Smooth muscle cell (in vitro differentiated cells): ENCODE data around the gene SPSB1. TPM values are rescaled to one million over a fixed set of nuclear protein-coding genes. Genes with fewer than 3 reads are reported as not detected.

Experiments
- DNase-seq: peaks from one replicate; lab custom pipeline; 2025; ENCODE audit not compliant: unreplicated experiment; lab: John Stamatoyannopoulos, UW
- H2AFZ ChIP-seq: fragments of 200-600 bp; sonication (generic); 2 replicates; pipeline ENCODE4 v1.6.0; 2016; ENCODE audit warnings: antibody characterized with exemption, low read depth, mild to moderate bottlenecking
- H3F3A ChIP-seq: fragments of 200-600 bp; sonication (generic); 2 replicates; pipeline ENCODE4 v1.6.0; 2017; ENCODE audit warnings: antibody characterized with exemption, low read depth
- H3K27ac ChIP-seq: fragments of 200-600 bp; sonication (generic); 2 replicates; pipeline ENCODE4 v1.5.1; 2016; ENCODE audit warnings: low read depth, mild to moderate bottlenecking
- H3K27me3 ChIP-seq: fragments of 200-600 bp; sonication (generic); 2 replicates; pipeline ENCODE4 v1.6.1; 2016; ENCODE audit warnings: low read depth, mild to moderate bottlenecking
- H3K36me3 ChIP-seq: fragments of 200-600 bp; sonication (generic); 2 replicates; pipeline ENCODE4 v1.5.1; 2016; ENCODE audit warnings: low read depth
- H3K4me1 ChIP-seq: fragments of 200-600 bp; sonication (generic); 2 replicates; pipeline ENCODE4 v1.5.1; 2016; ENCODE audit warnings: low read depth
- H3K4me2 ChIP-seq: fragments of 200-600 bp; sonication (generic); 2 replicates; pipeline ENCODE4 v1.6.0; 2016; ENCODE audit warnings: mild to moderate bottlenecking
- H3K4me3 ChIP-seq: fragments of 200-600 bp; sonication (generic); 2 replicates; pipeline ENCODE4 v1.5.1; 2016; ENCODE audit warnings: mild to moderate bottlenecking
- H3K79me2 ChIP-seq: fragments of 200-600 bp; sonication (generic); 2 replicates; pipeline ENCODE4 v1.6.0; 2016; ENCODE audit warnings: low read depth, mild to moderate bottlenecking
- H3K9ac ChIP-seq: fragments of 200-600 bp; sonication (generic); 2 replicates; pipeline ENCODE4 v1.6.0; 2016; ENCODE audit warnings: low read depth
- H3K9me3 ChIP-seq: fragments of 200-600 bp; sonication (generic); replicated peaks from 2 replicates; pipeline ENCODE4 v1.5.1; 2016; ENCODE audit warnings: low read depth
- H4K20me1 ChIP-seq: fragments of 200-600 bp; sonication (generic); 2 replicates; pipeline ENCODE4 v1.6.0; 2016; ENCODE audit warnings: low read depth
- CTCF ChIP-seq: fragments of 200-600 bp; sonication (generic); IDR thresholded peaks from 2 replicates; pipeline ENCODE4 v1.5.1; 2017; ENCODE audit warnings: borderline replicate concordance, mild to moderate bottlenecking, antibody characterized with exemption; ENCODE audit not compliant: insufficient read depth, poor library complexity, severe bottlenecking
- WGBS: methylation state at CpG from one replicate; pipeline ENCODE4 v1.1.7; 2016; ENCODE audit warnings: low lambda C conversion rate; 5-methylcytosine and 5-hydroxymethylcytosine counted together
- polyA plus RNA-seq: library from polyadenylated mRNA; unstranded; fragments of >200 nt; fragmentation: Nextera tagmentation; extraction: Ambion mirVana; gene quantifications from 2 replicates; pipeline ENCODE4 v1.2.1, GENCODE V29; 2016
- total RNA-seq: library from RNA; depleted of rRNA; stranded (reverse); fragments of >200 nt; gene quantifications from 2 replicates; pipeline ENCODE4 v1.2.3, GENCODE V29; 2014

The SPSB1 gene
- total and polyA plus RNA-seq, 2 experiments from 2014 or later, result 27.6 to 37.0 TPM

- no peak for TF ChIP-seq CTCF
- Histone ChIP-seq H2AFZ (no peak overlapping the region), H3K27me3 (no peaks in the 10 kb centered on the region), H3K79me2 (no peaks in the 10 kb centered on the region), H3K9ac (no peak overlapping the region), H3K4me1 (peaks cover 15% of the 10 kb centered on the region), H3K4me2 (no peak overlapping the region), H3K9me3 (no peaks in the 10 kb centered on the region), H4K20me1 (no peaks in the 10 kb centered on the region), H3F3A (peaks cover 27% of the 10 kb centered on the region), H3K27ac (no peak overlapping the region), H3K4me3 (no peak overlapping the region), H3K36me3 (no peaks in the 10 kb centered on the region)
- DNase-seq, result no peak
- 97% methylated on average over 18 of the region's 18 CpGs for WGBS
Measured at GRCh38 chr1:9416918-9417500, 124.3 kb downstream of the SPSB1 start.

- Histone ChIP-seq H3K36me3 (no peaks in the 10 kb centered on the region), H4K20me1 (no peaks in the 10 kb centered on the region), H3K4me2 (no peak overlapping the region), H3K9ac (no peak overlapping the region), H3K9me3 (no peaks in the 10 kb centered on the region), H3K4me1 (peaks cover 11% of the 10 kb centered on the region), H3K27me3 (no peaks in the 10 kb centered on the region), H2AFZ (no peak overlapping the region), H3K4me3 (no peak overlapping the region), H3K79me2 (no peaks in the 10 kb centered on the region), H3F3A (peaks cover 21% of the 10 kb centered on the region), H3K27ac (no peak overlapping the region)
- no peak for TF ChIP-seq CTCF
- DNase-seq, result no peak
- 94% methylated on average over 9 of the region's 9 CpGs for WGBS
Measured at GRCh38 chr1:9417695-9418094, 125.0 kb downstream of the SPSB1 start.

GRCh38 chr1:9418851-9419250, 126.2 kb downstream of the SPSB1 start:
- no peak overlapping the region for H3K9ac ChIP-seq
- no peaks in the 10 kb centered on the region for H3K9me3 ChIP-seq
- WGBS, result 96% methylated on average over 7 of the region's 7 CpGs
- no peak overlapping the region for H3K4me2 ChIP-seq
- no peak overlapping the region for H3K4me3 ChIP-seq
- H3K79me2 ChIP-seq, result no peaks in the 10 kb centered on the region
- H2AFZ ChIP-seq, result no peak overlapping the region
- no peaks in the 10 kb centered on the region for H3K36me3 ChIP-seq
- peaks cover under 1% of the 10 kb centered on the region for H3K4me1 ChIP-seq
- no peak overlapping the region for H3K27ac ChIP-seq
- H3K27me3 ChIP-seq, result no peaks in the 10 kb centered on the region
- TF ChIP-seq CTCF, result no peak
- peaks cover 13% of the 10 kb centered on the region for H3F3A ChIP-seq
- DNase-seq, result no peak
- H4K20me1 ChIP-seq, result no peaks in the 10 kb centered on the region

Other genes starting within 250 kb of the SPSB1 start
- 0.04 and 0.09 TPM in 2 replicates for gene SLC2A5, start 223.3 kb upstream of the SPSB1 start, total RNA-seq
- gene SLC2A5, start 223.3 kb upstream of the SPSB1 start, polyA plus RNA-seq, result not detected in 2 replicates
- 2.8 and 4.4 TPM in 2 replicates for gene GPR157, start 163.8 kb upstream of the SPSB1 start, total RNA-seq
- gene GPR157, start 163.8 kb upstream of the SPSB1 start, polyA plus RNA-seq, result 1.6 and 2.7 TPM in 2 replicates
- gene H6PD, start 58.1 kb upstream of the SPSB1 start, total RNA-seq, result 15.1 and 17.3 TPM in 2 replicates
- 13.6 and 15.3 TPM in 2 replicates for gene H6PD, start 58.1 kb upstream of the SPSB1 start, polyA plus RNA-seq
- gene SLC25A33, start 246.6 kb downstream of the SPSB1 start, total RNA-seq, result 5.5 and 7.1 TPM in 2 replicates
- 3.9 and 5.4 TPM in 2 replicates for gene SLC25A33, start 246.6 kb downstream of the SPSB1 start, polyA plus RNA-seq